Cerebellar cortex (tissue), 1 donor: ENCODE measurements around the gene KCNH6.

ENCODE experiments used
- DNase-seq: peaks from one replicate; pipeline ENCODE4 v3.0.0-alpha.2; 2015; ENCODE audit warnings: low spot score

The KCNH6 gene

GRCh38 chr17:63550817-63551639 lies 27.9 kb downstream of the KCNH6 start:
- DNase-seq = peak; percentile 32

GRCh38 chr17:63552211-63552610 lies 29.1 kb downstream of the KCNH6 start:
- no peak for DNase-seq

- peak; percentile 8 for DNase-seq
Measured at GRCh38 chr17:63555500-63556156, 32.5 kb downstream of the KCNH6 start.

GRCh38 chr17:63557416-63557815 lies 34.3 kb downstream of the KCNH6 start:
- DNase-seq = no peak

GRCh38 chr17:63558441-63558840 lies 35.3 kb downstream of the KCNH6 start:
- DNase-seq = no peak

GRCh38 chr17:63561819-63562218 lies 38.7 kb downstream of the KCNH6 start:
- DNase-seq = no peak

GRCh38 chr17:63563339-63563738 lies 40.2 kb downstream of the KCNH6 start:
- DNase-seq = no peak

- DNase-seq = no peak
Measured at GRCh38 chr17:63564562-63564961, 41.4 kb downstream of the KCNH6 start.

- DNase-seq = no peak
Measured at GRCh38 chr17:63567229-63567628, 44.1 kb downstream of the KCNH6 start.

- no peak for DNase-seq
Measured at GRCh38 chr17:63568563-63568962, 45.4 kb downstream of the KCNH6 start.

GRCh38 chr17:63571632-63572310 lies 48.6 kb downstream of the KCNH6 start:
- no peak for DNase-seq

- peak; percentile 13 for DNase-seq
Measured at GRCh38 chr17:63573634-63574033, 50.5 kb downstream of the KCNH6 start.

- DNase-seq = no peak
Measured at GRCh38 chr17:63578027-63578768, 55.0 kb downstream of the KCNH6 start.

GRCh38 chr17:63578769-63579111 lies 55.6 kb downstream of the KCNH6 start:
- DNase-seq = no peak

- DNase-seq = no peak
Measured at GRCh38 chr17:63579633-63580032, 56.5 kb downstream of the KCNH6 start.

- DNase-seq = no peak
Measured at GRCh38 chr17:63587770-63588169, 64.6 kb downstream of the KCNH6 start.

- DNase-seq = no peak
Measured at GRCh38 chr17:63588797-63589196, 65.6 kb downstream of the KCNH6 start.

GRCh38 chr17:63589646-63590045 lies 66.5 kb downstream of the KCNH6 start:
- DNase-seq = no peak

GRCh38 chr17:63592797-63593196 lies 69.6 kb downstream of the KCNH6 start:
- no peak for DNase-seq

- DNase-seq = no peak
Measured at GRCh38 chr17:63595132-63595531, 72.0 kb downstream of the KCNH6 start.
